Mesangial cell (primary cell): ENCODE measurements around the gene SLC22A15. TPM values are rescaled to one million over a fixed set of nuclear protein-coding genes. Genes with fewer than 3 reads are reported as not detected.

Source experiments
- total RNA-seq: library from RNA; depleted of rRNA; stranded (reverse); fragments of >200 nt; gene quantifications from 2 replicates; pipeline ENCODE4 v1.2.3, GENCODE V29; 2015

SLC22A15 gene
- total RNA-seq, result 0.81 and 3.0 TPM in 2 replicates

GRCh38 chr1:115976062-115976920, at the start of gene SLC22A15:
Gene SLC22A15 (plus strand): TSS chr1:115976513. CDS start chr1:115976628, 115 bp downstream.

GRCh38 chr1:116110567-116111523, 134.5 kb downstream of the SLC22A15 start, which contains the start of gene MAB21L3:
Gene MAB21L3 (plus strand): TSS chr1:116111399. CDS start chr1:116112616, 1,217 bp downstream.

Other genes starting within 250 kb of the SLC22A15 start
- gene CASQ2, start 207.8 kb upstream of the SLC22A15 start, total RNA-seq, result not detected in 2 replicates
- not detected in 2 replicates for gene NHLH2, start 135.4 kb upstream of the SLC22A15 start, total RNA-seq
- gene MAB21L3, start 134.9 kb downstream of the SLC22A15 start, total RNA-seq, result under 0.01 TPM in 1 of 2 replicates, not detected in the other